ENCODE results near the gene GPR35.

Gene GPR35, protein sequence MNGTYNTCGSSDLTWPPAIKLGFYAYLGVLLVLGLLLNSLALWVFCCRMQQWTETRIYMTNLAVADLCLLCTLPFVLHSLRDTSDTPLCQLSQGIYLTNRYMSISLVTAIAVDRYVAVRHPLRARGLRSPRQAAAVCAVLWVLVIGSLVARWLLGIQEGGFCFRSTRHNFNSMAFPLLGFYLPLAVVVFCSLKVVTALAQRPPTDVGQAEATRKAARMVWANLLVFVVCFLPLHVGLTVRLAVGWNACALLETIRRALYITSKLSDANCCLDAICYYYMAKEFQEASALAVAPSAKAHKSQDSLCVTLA

DNA sequence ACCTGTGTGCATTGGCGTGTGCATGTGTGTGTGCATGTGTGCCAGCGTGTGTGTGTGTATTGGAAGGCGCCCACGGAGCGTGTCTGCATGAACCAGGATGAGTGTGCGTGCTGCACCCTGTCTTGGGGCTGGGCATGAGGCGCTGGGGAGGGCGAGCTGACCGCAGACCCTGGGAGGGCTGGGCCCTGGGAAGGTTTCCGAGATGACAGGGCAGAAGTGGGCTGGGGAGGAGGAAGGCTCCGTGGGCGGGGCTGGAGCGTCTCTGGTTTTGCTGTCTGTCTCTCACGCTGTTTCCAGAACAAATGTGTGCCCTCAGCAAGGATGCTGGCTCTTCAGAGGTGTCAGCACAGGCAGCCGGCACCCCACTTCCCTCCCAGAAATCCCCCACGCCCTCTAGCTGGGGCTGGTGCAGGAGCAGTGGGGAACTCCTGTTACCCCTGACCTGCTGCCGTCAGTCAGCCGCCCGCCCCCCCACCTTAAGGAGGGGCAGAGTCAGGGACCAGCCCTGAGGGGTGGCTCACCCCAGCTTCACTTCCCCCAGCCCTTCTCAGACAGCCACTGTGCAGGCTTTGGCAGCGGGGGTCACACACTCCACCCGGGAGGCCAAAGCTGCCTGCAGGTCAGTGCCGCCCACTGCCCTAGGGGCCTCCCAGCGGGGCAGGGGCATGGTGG is at the start of gene GPR35:
Gene GPR35 (plus strand): TSS at position 531 of the 672 bp plus-strand sequence. CDS start 4,473 bp downstream, outside the sequence.
- peak; percentile 56 for DNase-seq

DNA sequence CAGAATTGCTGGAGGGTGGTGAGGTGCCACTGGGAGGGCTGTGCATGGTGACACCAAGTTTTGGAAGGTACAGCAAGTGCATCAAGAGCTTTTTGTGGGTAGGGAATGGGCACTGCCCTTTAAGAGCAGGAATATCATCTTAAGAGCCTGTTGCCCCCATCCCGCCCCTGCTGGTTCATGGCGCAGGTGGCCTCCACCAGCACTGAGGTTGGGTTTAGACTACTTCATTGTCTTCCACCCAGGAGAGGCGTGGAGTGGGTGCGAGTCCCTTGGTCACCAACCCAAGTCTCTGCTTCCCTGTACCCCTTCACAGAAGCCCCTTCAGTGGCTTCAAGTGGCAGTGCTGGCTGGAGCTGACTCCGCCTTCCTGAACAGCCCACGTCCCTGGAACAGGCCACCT is 49.2 kb upstream of the GPR35 start:
- DNase-seq, result no peak

DNA sequence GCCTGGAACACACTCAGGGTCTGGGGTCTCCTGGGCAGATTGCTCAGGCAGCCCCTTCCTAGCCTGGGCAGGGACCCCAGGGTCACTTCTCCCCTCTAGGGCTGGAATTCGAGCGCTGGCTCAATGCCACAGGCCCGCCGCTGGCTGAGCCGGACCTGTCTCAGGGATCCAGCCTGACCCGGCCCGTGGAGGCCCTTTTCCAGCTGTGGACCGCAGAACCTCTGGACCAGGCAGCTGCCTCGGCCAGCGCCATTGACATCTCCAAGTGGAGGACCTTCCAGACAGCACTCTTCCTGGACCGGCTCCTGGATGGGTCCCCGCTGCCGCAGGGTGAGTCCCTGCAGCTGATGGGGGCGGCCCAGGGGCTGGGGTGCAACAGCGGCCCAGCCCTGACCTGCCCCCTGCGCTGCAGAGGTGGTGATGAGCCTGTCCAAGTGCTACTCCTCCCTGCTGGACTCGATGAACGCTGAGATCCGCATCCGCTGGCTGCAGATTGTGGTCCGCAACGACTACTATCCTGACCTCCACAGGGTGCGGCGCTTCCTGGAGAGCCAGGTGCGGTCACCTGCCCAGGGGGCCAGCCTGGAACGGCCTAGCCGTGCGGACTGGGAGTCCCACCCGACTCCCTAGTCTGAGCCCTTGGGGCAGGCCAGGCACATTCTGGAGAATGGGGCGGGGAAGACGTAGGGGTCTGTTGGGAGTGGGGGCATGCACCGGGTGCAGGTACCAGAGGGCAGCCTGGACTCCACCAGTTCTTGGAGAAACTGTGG is 48.7 kb upstream of the GPR35 start:
- DNase-seq, result no peak

DNA sequence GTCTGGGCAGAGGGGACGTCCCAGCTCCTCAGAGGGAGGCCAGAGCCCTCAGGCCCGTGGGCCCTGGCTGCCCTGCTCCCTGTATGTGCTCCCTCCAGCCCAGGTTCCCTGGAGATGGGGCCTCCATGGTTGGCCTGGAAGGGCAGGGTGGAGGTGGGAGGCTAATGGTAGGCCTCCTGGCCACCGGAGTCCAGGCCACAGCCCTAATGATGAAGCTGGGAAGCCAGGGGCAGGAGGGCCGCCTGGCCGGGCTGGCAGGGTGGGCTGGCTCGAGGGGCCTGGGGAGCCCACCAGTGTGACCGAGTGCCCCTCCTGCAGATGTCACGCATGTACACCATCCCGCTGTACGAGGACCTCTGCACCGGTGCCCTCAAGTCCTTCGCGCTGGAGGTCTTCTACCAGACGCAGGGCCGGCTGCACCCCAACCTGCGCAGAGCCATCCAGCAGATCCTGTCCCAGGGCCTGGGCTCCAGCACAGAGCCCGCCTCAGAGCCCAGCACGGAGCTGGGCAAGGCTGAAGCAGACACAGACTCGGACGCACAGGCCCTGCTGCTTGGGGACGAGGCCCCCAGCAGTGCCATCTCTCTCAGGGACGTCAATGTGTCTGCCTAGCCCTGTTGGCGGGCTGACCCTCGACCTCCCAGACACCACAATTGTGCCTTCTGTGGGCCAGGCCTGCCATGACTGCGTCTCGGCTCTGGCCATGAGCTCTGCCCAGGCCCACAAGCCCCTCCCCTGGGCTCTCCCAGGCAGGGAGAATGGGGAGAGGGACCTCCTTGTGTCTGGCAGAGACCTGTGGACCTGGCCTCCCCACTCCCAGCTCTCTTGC is 47.8 kb upstream of the GPR35 start:
- DNase-seq, result no peak

DNA sequence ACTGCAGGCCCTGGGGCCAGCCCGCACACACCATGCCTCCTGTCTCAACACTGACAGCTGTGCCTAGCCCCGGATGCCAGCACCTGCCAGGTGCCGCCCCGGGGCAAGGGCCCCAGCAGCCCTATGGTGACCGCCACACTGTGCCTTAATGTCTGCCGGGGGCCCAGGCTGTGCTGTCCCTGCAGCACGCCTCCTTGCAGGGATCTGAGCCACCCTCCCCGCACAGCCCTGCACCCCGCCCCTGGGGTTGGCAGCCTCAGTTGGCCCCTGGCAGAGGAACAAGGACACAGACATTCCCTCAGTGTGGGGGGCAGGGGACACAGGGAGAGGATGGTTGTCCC is 47.2 kb upstream of the GPR35 start:
- no peak for DNase-seq

DNA sequence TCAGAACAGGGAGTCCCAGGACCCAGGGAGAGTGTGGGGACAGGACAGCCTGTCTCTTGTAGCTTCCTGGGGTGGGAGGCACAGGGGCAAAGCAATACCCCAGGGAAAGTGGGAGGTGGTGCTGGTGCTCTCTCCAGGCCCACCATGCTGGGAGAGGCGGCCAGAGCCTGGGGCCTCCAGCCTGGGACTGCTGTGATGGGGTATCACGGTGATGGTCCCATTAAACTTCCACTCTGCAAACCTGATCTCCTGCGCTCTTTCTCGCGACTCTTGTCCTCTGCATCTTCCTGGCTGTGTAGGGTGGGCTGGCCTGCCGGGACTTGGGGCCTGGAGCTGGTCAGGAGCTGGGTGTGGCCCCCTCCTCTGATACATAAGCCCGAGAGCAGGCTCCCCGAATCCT is 46.8 kb upstream of the GPR35 start:
- DNase-seq, result no peak

DNA sequence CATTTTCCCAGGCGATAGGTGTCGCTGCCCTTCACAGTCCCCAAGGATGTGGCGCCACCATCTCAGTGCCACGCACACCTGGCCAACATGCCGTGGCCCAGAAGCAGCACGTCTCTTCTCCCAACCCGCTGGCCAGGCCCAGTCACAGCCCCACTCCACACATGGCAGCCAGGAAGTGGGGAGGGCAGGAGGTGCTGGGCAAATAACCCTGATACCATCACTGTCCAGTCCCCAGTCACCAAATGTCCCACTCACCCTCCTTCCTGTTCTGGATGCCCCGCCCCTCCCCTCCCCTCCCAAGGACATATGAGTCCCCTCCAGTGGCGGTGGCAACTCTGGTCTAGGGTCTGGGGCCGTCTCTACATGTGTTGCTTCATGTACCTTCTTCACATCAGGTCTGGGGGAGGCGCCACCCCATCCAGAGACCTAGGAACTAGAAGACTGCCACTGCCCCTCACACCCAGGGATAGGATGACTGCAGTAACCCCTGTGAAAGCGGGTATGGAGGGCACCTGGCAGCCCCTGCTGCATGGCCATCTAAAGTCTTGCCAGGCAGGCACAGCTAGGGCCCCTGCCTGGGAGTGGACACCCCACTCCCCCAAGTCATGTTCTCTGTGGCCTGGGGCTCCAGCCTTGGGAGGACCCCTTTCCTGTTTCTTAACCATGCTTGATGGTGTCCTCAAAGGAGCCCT is 46.1 kb upstream of the GPR35 start:
- no peak for DNase-seq

DNA sequence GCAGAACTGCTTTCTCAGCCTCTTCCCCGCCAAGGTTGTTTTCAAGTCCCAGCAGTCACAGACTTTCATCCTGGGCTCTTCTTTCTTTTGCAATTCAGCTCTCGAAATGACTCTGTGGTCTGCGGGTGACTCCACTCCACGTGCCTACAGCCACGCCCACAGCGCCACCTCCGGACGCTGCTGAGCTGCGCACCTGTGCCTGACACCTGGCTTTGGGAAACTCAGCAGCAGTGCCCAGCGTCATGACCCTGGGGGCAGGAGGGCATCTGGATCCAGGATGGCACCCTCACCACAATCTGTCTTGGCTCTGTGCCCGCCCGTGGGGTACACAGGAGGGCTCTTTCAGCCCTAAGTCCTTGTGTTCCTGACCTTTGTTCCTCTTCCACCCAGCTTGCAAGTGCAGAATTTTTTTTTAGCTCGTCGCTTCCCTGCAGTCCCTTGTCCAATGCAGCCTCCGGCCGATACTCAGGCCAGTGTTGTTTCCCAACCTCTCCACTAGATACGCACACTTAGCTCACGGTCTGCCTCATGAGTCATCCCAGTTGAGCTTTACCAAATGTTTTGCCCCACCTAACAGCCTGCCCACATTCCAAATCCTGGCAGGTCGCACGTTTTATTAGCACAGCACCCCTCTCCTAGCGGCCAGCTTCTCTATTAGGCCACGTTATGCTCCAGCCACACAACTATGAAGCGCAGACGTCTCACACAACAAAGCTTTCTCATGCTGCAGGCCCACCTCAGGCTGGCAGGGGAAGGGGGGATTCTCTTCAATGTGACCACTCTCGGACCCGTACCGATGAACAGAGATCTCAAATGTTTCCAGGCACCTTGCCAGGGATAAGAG is 45.3 kb upstream of the GPR35 start:
- no peak for DNase-seq

DNA sequence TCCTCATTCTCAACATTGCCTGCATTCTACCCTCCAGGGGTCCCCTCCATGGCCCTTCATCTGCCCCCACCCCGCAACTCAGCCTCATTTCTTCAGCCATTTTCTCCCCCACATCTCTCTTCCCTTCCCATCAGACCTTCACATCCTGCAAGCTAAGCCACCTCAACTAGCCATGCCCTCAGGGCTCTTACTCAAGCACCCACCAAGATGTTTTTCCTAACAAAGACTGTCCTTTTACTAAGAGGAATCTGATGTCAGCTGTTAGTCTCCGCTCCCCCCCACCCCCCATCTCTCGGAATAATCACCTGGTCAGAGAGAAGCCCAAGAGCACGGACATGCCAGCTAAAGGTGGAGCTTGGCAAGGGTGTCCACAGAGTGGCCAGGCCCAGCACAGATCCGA is 43.5 kb upstream of the GPR35 start:
- no peak for DNase-seq

DNA sequence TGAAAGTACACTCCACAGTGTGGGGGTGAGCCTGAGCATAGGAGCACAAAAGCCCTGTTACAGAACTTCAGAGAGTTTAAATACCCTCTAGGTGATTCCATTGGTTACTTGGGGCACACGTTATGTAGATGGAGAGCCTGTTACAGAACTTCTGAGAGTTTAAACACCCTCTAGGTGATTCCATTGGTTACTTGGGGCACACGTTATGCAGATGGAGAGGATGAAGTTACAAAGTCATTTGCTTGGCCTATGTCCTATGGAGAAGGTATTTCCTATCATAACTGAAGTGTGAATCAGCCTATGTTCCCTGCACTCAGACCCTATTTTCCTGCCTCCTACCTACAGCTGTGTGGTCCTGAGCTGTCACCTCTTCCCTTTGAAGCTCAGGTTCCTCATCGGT is 42.5 kb upstream of the GPR35 start:
- no peak for DNase-seq

DNA sequence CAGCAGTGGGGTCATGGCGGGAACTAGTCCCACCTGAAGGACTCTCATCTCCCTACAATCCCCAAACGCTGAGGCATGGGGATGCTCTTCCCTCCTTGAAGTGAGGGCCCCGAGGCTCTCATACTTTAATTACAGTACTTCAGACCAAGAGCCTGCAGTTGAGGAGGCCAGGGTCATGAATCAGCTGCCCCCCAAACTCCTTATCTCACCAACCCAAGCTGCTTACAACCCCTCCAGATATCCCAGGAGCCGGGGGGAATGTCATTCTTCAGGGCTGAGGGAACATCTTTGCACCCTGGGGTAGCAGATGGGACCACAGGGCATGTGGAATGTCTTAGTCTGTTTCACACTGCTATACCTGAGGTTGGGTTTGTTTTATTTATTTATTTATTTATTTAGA is 41.5 kb upstream of the GPR35 start:
- no peak for DNase-seq

DNA sequence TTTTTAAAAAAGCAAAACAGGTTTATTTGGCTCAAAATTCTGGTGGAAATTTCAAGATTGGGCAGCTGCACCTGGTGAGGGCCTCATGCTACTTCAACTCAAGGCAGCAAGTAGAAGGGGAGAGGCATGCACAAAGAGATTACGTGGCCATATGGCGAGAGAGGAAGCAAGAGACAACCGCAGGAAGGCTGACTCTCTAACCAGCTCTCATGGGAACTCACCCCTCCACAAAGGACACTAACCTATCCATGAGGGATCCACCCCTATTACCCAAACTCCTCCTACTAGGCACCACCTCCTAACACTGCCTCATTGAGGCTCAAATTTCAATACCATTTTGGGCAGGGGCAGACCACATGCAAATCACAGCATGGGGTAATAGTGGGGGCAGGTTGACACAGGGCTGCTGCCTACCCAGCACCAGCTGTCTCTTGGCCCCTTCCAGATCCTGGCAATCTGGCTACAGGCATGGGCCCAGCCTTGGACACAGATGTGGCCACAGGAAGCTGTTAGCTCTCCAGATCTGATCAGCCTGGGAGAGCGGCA is 40.7 kb upstream of the GPR35 start:
- DNase-seq, result no peak

DNA sequence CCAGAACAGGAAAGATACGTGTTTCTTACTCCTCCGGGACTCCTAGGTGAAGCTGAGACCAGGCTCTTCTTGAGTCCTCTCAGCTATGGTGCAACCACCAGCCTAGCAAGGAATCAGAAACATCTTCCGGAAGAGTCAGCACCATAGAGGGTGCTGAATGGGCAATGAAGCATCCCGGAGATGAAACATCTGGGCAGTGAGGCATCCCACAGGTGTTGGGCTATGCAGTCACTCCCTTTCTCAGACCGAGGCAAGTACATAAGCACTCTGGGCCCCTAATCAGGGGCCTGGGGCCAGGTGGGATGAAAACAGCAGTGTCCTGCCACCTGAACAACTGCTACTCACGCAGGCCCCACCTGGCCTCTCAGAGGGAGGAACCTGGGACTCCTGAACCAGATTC is 40.2 kb upstream of the GPR35 start:
- DNase-seq, result no peak

DNA sequence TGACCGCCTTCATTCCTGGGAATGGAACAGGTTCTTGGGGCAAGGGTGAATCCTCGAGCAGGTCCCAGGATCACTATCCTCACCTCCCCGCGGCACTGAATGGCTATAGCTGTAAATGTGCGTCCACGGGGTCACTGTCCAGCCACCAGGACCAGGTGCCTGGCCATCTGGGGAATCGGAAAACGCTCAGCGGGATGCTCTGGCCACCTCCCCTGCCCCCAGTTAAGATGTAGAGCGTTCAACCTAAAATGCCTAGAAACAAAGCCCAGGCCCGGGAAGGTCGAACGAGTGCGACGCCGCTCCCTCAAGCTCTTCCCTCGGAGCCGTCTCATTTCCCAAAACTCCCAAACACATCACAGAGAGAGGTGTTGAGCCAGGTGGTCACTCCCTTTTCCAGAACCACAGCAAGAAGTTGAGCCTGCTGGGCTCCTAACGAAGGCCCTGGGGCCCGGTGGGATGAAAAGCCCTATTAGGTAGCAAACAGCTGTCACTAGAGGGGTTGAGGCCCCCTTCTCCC is 39.5 kb upstream of the GPR35 start:
- no peak for DNase-seq

DNA sequence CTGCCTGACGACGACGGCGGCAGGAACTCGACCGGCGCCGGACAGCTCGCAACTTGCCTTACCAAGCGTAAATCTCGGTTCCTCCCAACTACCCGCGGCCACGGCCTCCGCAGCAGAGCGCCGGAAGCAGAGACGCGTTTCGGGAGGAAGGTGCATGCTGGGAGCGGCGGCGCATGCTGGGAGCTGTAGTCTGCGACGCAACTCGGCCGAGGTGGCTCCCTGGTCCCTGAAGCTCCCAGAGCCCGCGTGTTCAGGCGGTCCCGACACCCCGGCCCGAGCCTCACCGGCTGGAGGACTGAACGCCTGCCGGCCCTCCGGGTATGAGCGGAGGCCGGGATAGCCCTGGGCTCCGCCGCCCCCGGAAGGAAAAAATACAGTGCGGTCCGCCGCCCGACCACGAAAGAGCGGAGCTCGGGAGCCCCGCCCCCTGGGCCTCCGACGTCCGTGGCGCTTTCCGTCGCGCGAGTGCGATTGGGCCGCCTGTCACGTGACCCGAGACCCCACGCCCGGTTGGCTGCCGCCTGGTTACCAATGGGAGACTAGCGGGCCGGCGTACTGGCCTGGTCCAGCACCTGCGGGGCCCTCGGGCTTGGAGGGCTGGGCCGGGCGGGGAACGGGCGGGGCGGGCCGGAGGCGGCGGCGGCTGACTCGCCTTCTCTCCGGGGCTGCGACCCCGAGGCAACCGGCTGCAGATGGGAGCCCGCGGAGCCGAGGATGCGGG is 38.9 kb upstream of the GPR35 start, which contains the start of gene CAPN10:
Gene CAPN10 (plus strand): TSS at position 537 of the 721 bp plus-strand sequence. CDS start 178 bp downstream, at position 715.
- peak; percentile 98 for DNase-seq

DNA sequence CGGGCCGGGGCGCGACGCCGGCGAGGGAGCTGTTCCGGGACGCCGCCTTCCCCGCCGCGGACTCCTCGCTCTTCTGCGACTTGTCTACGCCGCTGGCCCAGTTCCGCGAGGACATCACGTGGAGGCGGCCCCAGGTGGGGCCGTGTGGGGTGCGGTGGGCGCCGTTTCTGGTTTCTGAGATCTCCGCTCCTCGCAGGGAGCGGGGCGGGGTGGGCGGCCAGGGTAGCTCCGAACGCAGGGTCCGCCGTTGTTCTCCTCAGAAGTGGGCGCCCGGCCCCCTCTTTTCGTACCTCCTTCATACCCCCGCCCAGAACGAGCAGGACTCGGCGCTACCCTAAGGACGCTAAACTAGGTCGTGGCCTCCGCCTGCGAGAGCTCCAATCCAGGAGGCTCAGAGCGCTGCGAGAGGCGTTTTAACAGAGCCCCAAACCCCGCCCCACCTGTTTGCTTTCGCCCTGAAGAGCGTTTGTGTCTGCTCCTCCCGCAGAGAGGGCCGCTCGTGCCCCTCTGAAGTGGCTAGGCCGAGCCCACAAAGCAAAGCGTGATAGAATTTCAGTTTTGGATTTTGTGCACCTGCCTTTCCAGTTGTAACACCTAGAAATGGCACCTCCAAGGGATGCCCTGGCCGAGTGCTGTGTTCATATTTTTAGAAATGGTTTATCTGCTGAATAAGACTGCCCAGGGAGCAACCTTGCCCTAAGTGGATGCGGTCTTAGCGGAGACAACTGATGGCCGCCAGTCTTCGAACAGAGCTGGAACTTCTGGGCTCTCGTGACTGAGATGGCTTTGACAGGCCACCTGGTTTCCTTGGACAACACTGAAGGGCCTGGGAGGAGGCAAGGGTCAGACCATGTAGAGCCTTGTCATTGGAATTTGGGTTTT is 38.1 kb upstream of the GPR35 start:
- DNase-seq, result no peak

DNA sequence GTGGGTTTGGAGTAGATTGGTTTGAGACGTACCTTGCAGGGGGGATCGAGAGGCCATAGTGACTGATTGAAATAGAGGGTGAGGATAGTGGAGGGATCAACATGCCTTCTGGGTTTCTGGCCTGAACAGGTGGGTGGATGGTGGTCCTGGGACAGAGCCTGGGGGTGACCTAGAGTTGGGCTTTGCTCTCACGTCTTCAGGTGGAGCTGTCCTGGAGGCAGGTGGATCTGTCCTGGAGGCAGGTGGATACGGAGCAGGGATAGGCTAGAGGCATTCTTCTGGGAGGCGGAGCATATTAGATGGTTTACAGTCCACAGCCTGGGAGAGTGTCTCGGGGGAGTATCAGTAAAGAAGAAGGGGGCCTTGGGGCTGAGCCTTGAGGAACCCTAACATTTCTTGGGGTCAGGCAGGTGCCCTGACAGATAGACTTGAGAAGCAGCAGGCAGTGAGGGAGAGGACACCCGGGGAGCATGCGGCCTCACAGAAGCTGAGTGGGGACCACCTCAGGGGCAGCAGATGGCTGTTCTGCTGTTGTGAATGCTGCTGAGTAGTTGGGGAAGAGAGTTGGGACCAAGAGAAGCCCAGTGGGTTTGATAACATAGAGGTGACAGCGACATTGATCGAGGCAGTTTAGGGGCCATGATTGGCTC is 37.1 kb upstream of the GPR35 start:
- DNase-seq, result no peak

DNA sequence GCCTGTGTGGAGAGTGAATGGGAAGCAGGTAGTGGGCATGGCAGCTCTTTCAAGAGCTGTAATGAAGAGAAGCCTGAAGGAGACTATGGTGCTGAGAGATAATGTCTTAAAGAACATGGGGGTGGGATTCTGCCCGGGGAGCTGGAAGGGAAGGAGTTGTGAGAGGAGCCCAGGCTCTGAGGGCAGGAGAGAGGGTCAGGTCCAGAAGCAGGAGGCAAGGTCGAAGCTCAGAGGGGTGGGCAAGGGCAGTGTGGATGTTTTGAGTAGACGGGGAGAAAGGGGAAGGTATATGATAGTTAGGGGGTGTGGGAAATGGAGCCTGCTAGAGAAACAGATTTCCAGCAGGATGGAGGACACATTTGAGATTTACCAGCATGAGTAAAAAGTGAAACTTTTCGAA is 36.6 kb upstream of the GPR35 start:
- no peak for DNase-seq

DNA sequence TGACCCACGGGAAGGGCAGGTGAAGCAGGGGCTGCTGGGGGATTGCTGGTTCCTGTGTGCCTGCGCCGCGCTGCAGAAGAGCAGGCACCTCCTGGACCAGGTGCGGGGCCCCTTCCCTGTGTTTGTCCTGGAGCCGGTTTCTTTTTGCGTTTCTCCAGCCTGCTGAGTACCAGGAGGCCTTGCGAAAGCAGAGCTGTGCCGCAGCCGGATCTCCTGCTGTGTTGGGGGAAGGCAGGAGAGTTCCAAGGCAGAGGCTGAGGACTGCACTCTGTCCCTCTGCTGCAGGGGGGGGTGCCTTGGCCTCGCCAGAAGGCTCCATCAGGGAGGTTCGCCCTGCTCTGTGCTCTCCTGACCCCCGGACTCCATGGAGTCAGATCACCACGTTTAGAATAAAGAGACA is 35.9 kb upstream of the GPR35 start:
- no peak for DNase-seq
